ENCODE results near the gene VWF. TPM values are rescaled to one million over a fixed set of nuclear protein-coding genes. Genes with fewer than 3 reads are reported as not detected.

VWF gene
- total RNA-seq, 4 donors from 2014 or later = 21.1 to 92.5 (median 49.7) TPM

GRCh38 chr12:6123258-6123657 lies 1.2 kb downstream of the VWF start:
- DNase-seq = no peak
- WGBS, 2 donors = 57 to 68% methylated on average over 1 to 3 of the region's 9 CpGs
- intact Hi-C loops (cut with DNase I) = no loop called here
- Histone ChIP-seq H3K4me3 (peak overlapping the region; percentile 4 to 47 (median 32)), H3K9me3 (no peaks in the 10 kb centered on the region), H3K4me1 (peaks cover 0 to 29% (median 13%) of the 10 kb centered on the region in 3 donors), H3K36me3 (no peaks in the 10 kb centered on the region), H3K27me3 (no peaks in the 10 kb centered on the region), H3K27ac (peak overlapping the region; percentile 43 to 82 (median 60))
- TF ChIP-seq CTCF (IDR thresholded peaks at IDR 0.05) (no peak), POLR2A (IDR thresholded peaks at IDR 0.05) (no peak)

GRCh38 chr12:6122201-6122600 lies 2.3 kb downstream of the VWF start:
- TF ChIP-seq CTCF (IDR thresholded peaks at IDR 0.05) (no peak), POLR2A (IDR thresholded peaks at IDR 0.05) (no peak)
- Histone ChIP-seq H3K27ac (peak overlapping the region in 3 of 4 donors; percentile 42 to 82 (median 71)), H3K36me3 (no peaks in the 10 kb centered on the region), H3K9me3 (no peaks in the 10 kb centered on the region), H3K4me1 (peaks cover 0 to 29% (median 13%) of the 10 kb centered on the region in 3 donors), H3K27me3 (no peaks in the 10 kb centered on the region), H3K4me3 (peak overlapping the region in 2 of 4 donors; percentile 35 to 47)
- 83 to 100% methylated on average over 1 to 4 of the region's 4 CpGs for WGBS, 2 donors
- DNase-seq = no peak
- intact Hi-C loops (cut with DNase I) = no loop called here

- Histone ChIP-seq H3K9me3 (no peaks in the 10 kb centered on the region), H3K27ac (peak overlapping the region in 3 of 4 donors; percentile 42 to 71 (median 55)), H3K36me3 (no peaks in the 10 kb centered on the region), H3K4me1 (peaks cover 0 to 38% (median 13%) of the 10 kb centered on the region in 3 donors), H3K4me3 (peak overlapping the region in 3 of 4 donors; percentile 6 to 47 (median 35)), H3K27me3 (no peaks in the 10 kb centered on the region)
- TF ChIP-seq POLR2A (IDR thresholded peaks at IDR 0.05) (no peak), CTCF (IDR thresholded peaks at IDR 0.05) (no peak)
- no peak for DNase-seq
- 84 to 89% methylated on average over 15 of the region's 20 CpGs for WGBS, 2 donors
- intact Hi-C loops (cut with DNase I) = no loop called here
These were observed 3.5 kb downstream of the VWF start for GRCh38 chr12:6120796-6121473.

- TF ChIP-seq POLR2A (IDR thresholded peaks at IDR 0.05) = no peak
- TF ChIP-seq CTCF (IDR thresholded peaks at IDR 0.05) = no peak
- WGBS, 2 donors = 76 to 83% methylated on average over 8 to 9 of the region's 9 CpGs
- intact Hi-C loops (cut with DNase I) = no loop called here
- no peak for DNase-seq
- Histone ChIP-seq H3K27me3 (no peaks in the 10 kb centered on the region), H3K9me3 (no peaks in the 10 kb centered on the region), H3K36me3 (no peaks in the 10 kb centered on the region), H3K4me1 (peaks cover 0 to 27% (median 5%) of the 10 kb centered on the region in 3 donors), H3K4me3 (peak overlapping the region in 1 of 4 donors; percentile 42), H3K27ac (peak overlapping the region in 3 of 4 donors; percentile 51 to 74 (median 55))
These were observed 5.4 kb downstream of the VWF start for GRCh38 chr12:6118891-6119568.

- no peak for DNase-seq
- intact Hi-C loops (cut with DNase I) = no loop called here
- 81% methylated on average over 4 to 6 of the region's 14 CpGs for WGBS, 2 donors
- Histone ChIP-seq H3K36me3 (no peaks in the 10 kb centered on the region), H3K27ac (peak overlapping the region in 3 of 4 donors; percentile 5 to 76 (median 70)), H3K4me3 (peak overlapping the region in 1 of 4 donors; percentile 8), H3K9me3 (no peaks in the 10 kb centered on the region), H3K27me3 (no peaks in the 10 kb centered on the region), H3K4me1 (peaks cover 0 to 14% (median 0%) of the 10 kb centered on the region in 3 donors)
- TF ChIP-seq CTCF (IDR thresholded peaks at IDR 0.05) = no peak
- no peak for TF ChIP-seq POLR2A (IDR thresholded peaks at IDR 0.05)
These were observed 7.9 kb downstream of the VWF start for GRCh38 chr12:6116471-6117021.
